HCT116 (cell line): ENCODE data around the gene ALOX15.

ENCODE experiments used
- CTCF ChIP-seq, 3 experiments: fragments of 200-600 bp in 1 of 3; sonication (generic) in 1 of 3; IDR thresholded peaks in 2 of 3; conservative IDR thresholded peaks in 1 of 3; 2 replicates each; pipeline ENCODE4 v1.5.1; 2012 to 2017; ENCODE audit warnings: low read depth in 2 of 3, low read length in 2 of 3, antibody characterized with exemption in 1 of 3, borderline replicate concordance in 1 of 3, control low read depth in 1 of 3, mild to moderate bottlenecking in 1 of 3, mixed read lengths in 1 of 3, mixed run types in 1 of 3, moderate library complexity in 1 of 3; ENCODE audit not compliant: insufficient read depth in 1 of 3
- EZH2 ChIP-seq: fragments of 200-600 bp; sonication (generic); IDR thresholded peaks from 2 replicates; pipeline ENCODE4 v1.6.1; 2017; ENCODE audit warnings: antibody characterized with exemption, mixed run types
- FOSL1 ChIP-seq: IDR thresholded peaks from 2 replicates; pipeline ENCODE4 v1.6.1; 2012; ENCODE audit warnings: low read depth
- JUND ChIP-seq: IDR thresholded peaks from 2 replicates; pipeline ENCODE4 v1.6.1; 2012
- MAX ChIP-seq: IDR thresholded peaks from 2 replicates; pipeline ENCODE4 v1.6.1; 2012
- POLR2A ChIP-seq: IDR thresholded peaks from 2 replicates; pipeline ENCODE4 v1.7.0; 2011; ENCODE audit warnings: borderline replicate concordance; ENCODE audit not compliant: insufficient read depth, insufficient read length; ENCODE audit errors: extremely low read depth
- RAD21 ChIP-seq: IDR thresholded peaks from 2 replicates; pipeline ENCODE4 v1.6.1; 2012; ENCODE audit warnings: low read depth, mild to moderate bottlenecking
- REST ChIP-seq: IDR thresholded peaks from 2 replicates; pipeline ENCODE4 v1.6.1; 2012; ENCODE audit warnings: low read depth
- SIN3A ChIP-seq: IDR thresholded peaks from 2 replicates; pipeline ENCODE4 v1.6.1; 2012; ENCODE audit warnings: low read depth
- SP1 ChIP-seq: IDR thresholded peaks from 2 replicates; pipeline ENCODE4 v1.6.1; 2012; ENCODE audit warnings: low read depth
- YY1 ChIP-seq: IDR thresholded peaks from 2 replicates; pipeline ENCODE4 v1.6.1; 2011; ENCODE audit warnings: low read length, low read depth, moderate library complexity, mild to moderate bottlenecking; ENCODE audit not compliant: insufficient replicate concordance; ENCODE audit errors: extremely low read depth
- ZBTB33 ChIP-seq: IDR thresholded peaks from 2 replicates; pipeline ENCODE4 v1.6.1; 2011; ENCODE audit warnings: mild to moderate bottlenecking, low read length, moderate library complexity; ENCODE audit not compliant: insufficient replicate concordance; ENCODE audit errors: extremely low read depth
- ZFX ChIP-seq: fragments of 450-650 bp; IDR thresholded peaks from 2 replicates; pipeline ENCODE4 v1.6.1; 2017

- TF ChIP-seq CTCF (IDR thresholded peaks at IDR 0.05 in 2 of 3, conservative IDR thresholded peaks at IDR 0.05 in 1 of 3; ENCODE audit: borderline replicate concordance in 1 of 3, insufficient read depth in 1 of 3, low read depth in 2 of 3, low read length in 2 of 3), result no peak
- TF ChIP-seq EZH2, result no peak
- no peak for TF ChIP-seq MAX
- TF ChIP-seq FOSL1, result no peak
- no peak for TF ChIP-seq YY1
- TF ChIP-seq POLR2A, result no peak
- TF ChIP-seq RAD21, result no peak
- TF ChIP-seq REST, result no peak
- no peak for TF ChIP-seq ZBTB33
- TF ChIP-seq ZFX, result no peak
- no peak for TF ChIP-seq SP1
- no peak for TF ChIP-seq JUND
- no peak for TF ChIP-seq SIN3A
These were observed 23.7 kb downstream of the ALOX15 start for GRCh38 chr17:4617590-4618351.
